Liver (tissue), 9 donors: ENCODE results near the gene CAMSAP3. TPM values are rescaled to one million over a fixed set of nuclear protein-coding genes. Genes with fewer than 3 reads are reported as not detected.

Source experiments
- DNase-seq: peaks from one replicate; pipeline ENCODE4 v3.0.0-alpha.2; 2017; ENCODE audit warnings: low spot score
- H3K27ac ChIP-seq, 2 donors: one replicate each; pipeline ENCODE4 v1.7.0; 2013; ENCODE audit warnings: inconsistent platforms in 2 of 2, low read length in 2 of 2, control low read depth in 1 of 2, low read depth in 1 of 2, mild to moderate bottlenecking in 1 of 2
- H3K27me3 ChIP-seq, 4 donors: one replicate each; pipeline versions ENCODE4 v1.6.1 to v1.7.0; 2013; ENCODE audit warnings: low read length in 3 of 4, inconsistent platforms in 1 of 4, mild to moderate bottlenecking in 1 of 4, moderate library complexity in 1 of 4; ENCODE audit not compliant: control insufficient read depth in 4 of 4, insufficient read depth in 4 of 4
- H3K36me3 ChIP-seq, 4 donors: one replicate each; pipeline versions ENCODE4 v1.6.1 to v1.7.0; 2013; ENCODE audit warnings: low read length in 3 of 4, mild to moderate bottlenecking in 3 of 4, low read depth in 1 of 4, moderate library complexity in 1 of 4; ENCODE audit not compliant: control insufficient read depth in 4 of 4, insufficient read depth in 3 of 4
- H3K4me1 ChIP-seq, 4 donors: one replicate each; pipeline versions ENCODE4 v1.6.1 to v1.7.0; 2013; ENCODE audit warnings: low read length in 3 of 4, mild to moderate bottlenecking in 3 of 4, moderate library complexity in 1 of 4; ENCODE audit not compliant: control insufficient read depth in 4 of 4, insufficient read depth in 4 of 4
- H3K4me3 ChIP-seq, 3 donors: one replicate each; pipeline versions ENCODE4 v1.6.1 to v1.7.0; 2013; ENCODE audit warnings: low read length in 3 of 3, control low read depth in 1 of 3, low read depth in 1 of 3, mild to moderate bottlenecking in 1 of 3
- H3K9ac ChIP-seq, 2 donors: one replicate each; pipeline ENCODE4 v1.7.0; 2013; ENCODE audit warnings: low read length in 2 of 2, mild to moderate bottlenecking in 2 of 2, moderate library complexity in 2 of 2, control low read depth in 1 of 2, low read depth in 1 of 2
- H3K9me3 ChIP-seq, 4 donors: one replicate each; pipeline versions ENCODE4 v1.6.1 to v1.7.0; 2013; ENCODE audit warnings: low read length in 3 of 4; ENCODE audit not compliant: control insufficient read depth in 4 of 4
- ATF3 ChIP-seq: IDR thresholded peaks from 2 replicates; pipeline ENCODE4 v1.6.1; 2016; ENCODE audit warnings: antibody characterized with exemption
- CTCF ChIP-seq: fragments of 150-350 bp; IDR thresholded peaks from 2 replicates; pipeline ENCODE4 v1.5.1; 2017; ENCODE audit warnings: improper control_type of control experiment, low read depth, low read length; ENCODE audit not compliant: missing input control
- EGR1 ChIP-seq, 2 donors: IDR thresholded peaks; 2 replicates each; pipeline ENCODE4 v1.6.1; 2016 to 2018; ENCODE audit warnings: antibody characterized with exemption in 2 of 2, low read depth in 2 of 2
- FOXA1 ChIP-seq: IDR thresholded peaks from 2 replicates; pipeline ENCODE4 v1.6.1; 2016; ENCODE audit warnings: antibody characterized with exemption
- FOXA2 ChIP-seq: IDR thresholded peaks from 2 replicates; pipeline ENCODE4 v1.6.1; 2016; ENCODE audit warnings: antibody characterized with exemption
- GABPA ChIP-seq, 2 donors: IDR thresholded peaks in 1 of 2; conservative IDR thresholded peaks in 1 of 2; 2 replicates each; pipeline ENCODE4 v1.6.1; 2016; ENCODE audit warnings: antibody characterized with exemption in 2 of 2, mild to moderate bottlenecking in 1 of 2, moderate library complexity in 1 of 2
- HNF4A ChIP-seq, 2 donors: conservative IDR thresholded peaks; 2 replicates each; pipeline ENCODE4 v1.6.1; 2016; ENCODE audit warnings: antibody characterized with exemption in 2 of 2, mild to moderate bottlenecking in 2 of 2
- HNF4G ChIP-seq: IDR thresholded peaks from 2 replicates; pipeline ENCODE4 v1.6.1; 2016; ENCODE audit warnings: antibody characterized with exemption
- JUND ChIP-seq, 2 donors: IDR thresholded peaks; 2 replicates each; pipeline ENCODE4 v1.6.1; 2016; ENCODE audit warnings: antibody characterized with exemption in 2 of 2
- MAX ChIP-seq: IDR thresholded peaks from 2 replicates; pipeline ENCODE4 v1.6.1; 2016; ENCODE audit warnings: antibody characterized with exemption
- NR2F2 ChIP-seq: IDR thresholded peaks from 2 replicates; pipeline ENCODE4 v1.6.1; 2016; ENCODE audit warnings: antibody characterized with exemption
- RAD21 ChIP-seq, 2 donors: IDR thresholded peaks; 2 replicates each; pipeline ENCODE4 v1.6.1; 2016; ENCODE audit warnings: antibody characterized with exemption in 2 of 2, mild to moderate bottlenecking in 2 of 2
- REST ChIP-seq: IDR thresholded peaks from 2 replicates; pipeline ENCODE4 v1.6.1; 2016; ENCODE audit warnings: antibody characterized with exemption, mild to moderate bottlenecking
- RXRA ChIP-seq, 2 donors: IDR thresholded peaks; 2 replicates each; pipeline ENCODE4 v1.6.1; 2017 to 2018; ENCODE audit warnings: antibody characterized with exemption in 2 of 2, mild to moderate bottlenecking in 1 of 2
- SP1 ChIP-seq: IDR thresholded peaks from 2 replicates; pipeline ENCODE4 v1.6.1; 2018; ENCODE audit warnings: antibody characterized with exemption, mild to moderate bottlenecking
- TAF1 ChIP-seq: conservative IDR thresholded peaks from 2 replicates; pipeline ENCODE4 v1.6.1; 2016; ENCODE audit warnings: antibody characterized with exemption, mild to moderate bottlenecking
- YY1 ChIP-seq: IDR thresholded peaks from 2 replicates; pipeline ENCODE4 v1.6.1; 2016; ENCODE audit warnings: antibody characterized with exemption, mild to moderate bottlenecking
- ZBTB33 ChIP-seq: IDR thresholded peaks from 2 replicates; pipeline ENCODE4 v1.6.1; 2016; ENCODE audit warnings: antibody characterized with exemption
- WGBS: extraction: QIAGEN DNeasy Blood & Tissue Kit; methylation state at CpG from one replicate; pipeline ENCODE4 v1.1.7; 2013; 5-methylcytosine and 5-hydroxymethylcytosine counted together
- polyA plus RNA-seq, 2 donors: library from polyadenylated mRNA; stranded (reverse) in 1 of 2; unstranded in 1 of 2; fragments of 200-250 nt in 1 of 2; fragments of >200 nt in 1 of 2; fragmentation: Nextera tagmentation in 1 of 2; extraction: Ambion mirVana in 1 of 2; gene quantifications; one replicate each; pipeline versions ENCODE4 v1.2.1 to v1.2.3, GENCODE V29; 2013 to 2015
- total RNA-seq, 2 donors: library from RNA; depleted of rRNA; stranded (reverse); fragments of >200 nt; gene quantifications; one replicate each; pipeline ENCODE4 v1.2.3, GENCODE V29; 2014
- donor health status: healthy.
- donor health status: healthy.
- donor health status: healthy.
- donor health status: healthy.
- donor health status: healthy.

Gene CAMSAP3
- total and polyA plus RNA-seq, 4 donors = 4.4 to 19.1 (median 9.8) TPM

GRCh38 chr19:7654401-7654800, 58.7 kb downstream of the CAMSAP3 start:
- 85% methylated on average over 8 of the region's 8 CpGs for WGBS

More at GRCh38 chr19:7654401-7654800, 58.7 kb downstream of the CAMSAP3 start:
- no peak for TF ChIP-seq FOXA1
- no peak for TF ChIP-seq ZBTB33
- no peak for TF ChIP-seq EGR1 (IDR thresholded peaks at IDR 0.05; ENCODE audit: low read depth in 2 of 2)
- TF ChIP-seq RXRA (IDR thresholded peaks at IDR 0.05) = no peak
- TF ChIP-seq FOXA2 = no peak
- no peak for TF ChIP-seq HNF4G
- no peak for TF ChIP-seq CTCF
- TF ChIP-seq SP1 = no peak
- no peak for TF ChIP-seq YY1
- no peak for TF ChIP-seq TAF1
- TF ChIP-seq GABPA (IDR thresholded peaks at IDR 0.05 in 1 of 2, conservative IDR thresholded peaks at IDR 0.05 in 1 of 2) = no peak
- no peak for TF ChIP-seq HNF4A (conservative IDR thresholded peaks at IDR 0.05)
- no peak for TF ChIP-seq RAD21 (IDR thresholded peaks at IDR 0.05)
- TF ChIP-seq NR2F2 = no peak
- no peak for TF ChIP-seq REST
- no peak for TF ChIP-seq ATF3
- no peak for TF ChIP-seq JUND (IDR thresholded peaks at IDR 0.05)
- TF ChIP-seq MAX = no peak
- no peak overlapping the region for H3K9ac ChIP-seq
- no peaks in the 10 kb centered on the region for H3K9me3 ChIP-seq
- no peaks in the 10 kb centered on the region for H3K27me3 ChIP-seq
- no peak overlapping the region for H3K27ac ChIP-seq
- H3K36me3 ChIP-seq = no peaks in the 10 kb centered on the region
- DNase-seq = no peak
- no peak overlapping the region for H3K4me3 ChIP-seq
- H3K4me1 ChIP-seq = peaks cover 0 to 5% (median 3%) of the 10 kb centered on the region in 4 donors
